ENCODE results near the gene DLG2.

Gene DLG2

GRCh38 chr11:83659466-83659865 is 1967.7 kb downstream of the DLG2 start:
- FAIRE-seq (no peak), DNase-seq (ENCODE audit: insufficient read length, low spot score) (no peak)
- TF ChIP-seq PAX5 (IDR thresholded peaks at IDR 0.05; ENCODE audit: insufficient read depth, low read length, severe bottlenecking) = no peak
- TF ChIP-seq SPI1 (IDR thresholded peaks at IDR 0.05; ENCODE audit: low read depth, low read length) = no peak
- TF ChIP-seq POLR2A (IDR thresholded peaks at IDR 0.05; ENCODE audit: low read depth, low read length) = no peak
- no peak for TF ChIP-seq TAF1 (IDR thresholded peaks at IDR 0.05; ENCODE audit: low read depth, low read length)
- no peak for TF ChIP-seq POU2F2 (IDR thresholded peaks at IDR 0.05; ENCODE audit: low read depth, low read length)
- TF ChIP-seq POLR2AphosphoS5 (IDR thresholded peaks at IDR 0.05; ENCODE audit: low read depth, low read length) = no peak

GRCh38 chr11:83656796-83657330 is 1970.3 kb downstream of the DLG2 start:
- TF ChIP-seq POU2F2 (IDR thresholded peaks at IDR 0.05; ENCODE audit: low read depth, low read length) (no peak), POLR2A (IDR thresholded peaks at IDR 0.05; ENCODE audit: low read depth, low read length) (no peak), POLR2AphosphoS5 (IDR thresholded peaks at IDR 0.05; ENCODE audit: low read depth, low read length) (no peak), PAX5 (IDR thresholded peaks at IDR 0.05; ENCODE audit: insufficient read depth, low read length, severe bottlenecking) (no peak), SPI1 (IDR thresholded peaks at IDR 0.05; ENCODE audit: low read depth, low read length) (no peak), TAF1 (IDR thresholded peaks at IDR 0.05; ENCODE audit: low read depth, low read length) (no peak)
- FAIRE-seq (no peak), DNase-seq (ENCODE audit: insufficient read length, low spot score) (no peak)

GRCh38 chr11:83655976-83656375 is 1971.2 kb downstream of the DLG2 start:
- FAIRE-seq (no peak), DNase-seq (ENCODE audit: insufficient read length, low spot score) (no peak)
- TF ChIP-seq TAF1 (IDR thresholded peaks at IDR 0.05; ENCODE audit: low read depth, low read length) = no peak
- TF ChIP-seq SPI1 (IDR thresholded peaks at IDR 0.05; ENCODE audit: low read depth, low read length) = no peak

GRCh38 chr11:83649528-83649855 is 1977.7 kb downstream of the DLG2 start:
- no peak for TF ChIP-seq PAX5 (IDR thresholded peaks at IDR 0.05; ENCODE audit: insufficient read depth, low read length, severe bottlenecking)
- TF ChIP-seq POLR2A (IDR thresholded peaks at IDR 0.05; ENCODE audit: low read depth, low read length) = no peak
- TF ChIP-seq TAF1 (IDR thresholded peaks at IDR 0.05; ENCODE audit: low read depth, low read length) = no peak
- no peak for TF ChIP-seq POLR2AphosphoS5 (IDR thresholded peaks at IDR 0.05; ENCODE audit: low read depth, low read length)
- TF ChIP-seq SPI1 (IDR thresholded peaks at IDR 0.05; ENCODE audit: low read depth, low read length) = no peak
- no peak for FAIRE-seq
- DNase-seq (ENCODE audit: insufficient read length, low spot score) = no peak

GRCh38 chr11:83648610-83649527 is 1978.3 kb downstream of the DLG2 start:
- TF ChIP-seq PAX5 (IDR thresholded peaks at IDR 0.05; ENCODE audit: insufficient read depth, low read length, severe bottlenecking) (no peak), TAF1 (IDR thresholded peaks at IDR 0.05; ENCODE audit: low read depth, low read length) (no peak), SPI1 (IDR thresholded peaks at IDR 0.05; ENCODE audit: low read depth, low read length) (no peak), POU2F2 (IDR thresholded peaks at IDR 0.05; ENCODE audit: low read depth, low read length) (no peak), POLR2A (IDR thresholded peaks at IDR 0.05; ENCODE audit: low read depth, low read length) (no peak), POLR2AphosphoS5 (IDR thresholded peaks at IDR 0.05; ENCODE audit: low read depth, low read length) (no peak)
- FAIRE-seq (no peak), DNase-seq (ENCODE audit: insufficient read length, low spot score) (no peak)

GRCh38 chr11:83645561-83645960 is 1981.6 kb downstream of the DLG2 start:
- no peak for FAIRE-seq
- DNase-seq (ENCODE audit: insufficient read length, low spot score) = no peak
- TF ChIP-seq POLR2AphosphoS5 (IDR thresholded peaks at IDR 0.05; ENCODE audit: low read depth, low read length) = no peak

GRCh38 chr11:83643115-83643514 is 1984.0 kb downstream of the DLG2 start:
- DNase-seq (ENCODE audit: insufficient read length, low spot score) (no peak), FAIRE-seq (no peak)
- no peak for TF ChIP-seq POLR2AphosphoS5 (IDR thresholded peaks at IDR 0.05; ENCODE audit: low read depth, low read length)
- TF ChIP-seq PAX5 (IDR thresholded peaks at IDR 0.05; ENCODE audit: insufficient read depth, low read length, severe bottlenecking) = no peak
- TF ChIP-seq SPI1 (IDR thresholded peaks at IDR 0.05; ENCODE audit: low read depth, low read length) = no peak; the same call in 1 of the 2 replicates
- TF ChIP-seq POLR2A (IDR thresholded peaks at IDR 0.05; ENCODE audit: low read depth, low read length) = no peak
- no peak for TF ChIP-seq TAF1 (IDR thresholded peaks at IDR 0.05; ENCODE audit: low read depth, low read length)
- TF ChIP-seq POU2F2 (IDR thresholded peaks at IDR 0.05; ENCODE audit: low read depth, low read length) = no peak

- no peak for TF ChIP-seq POU2F2 (IDR thresholded peaks at IDR 0.05; ENCODE audit: low read depth, low read length)
- TF ChIP-seq POLR2AphosphoS5 (IDR thresholded peaks at IDR 0.05; ENCODE audit: low read depth, low read length) = no peak
- no peak for TF ChIP-seq SPI1 (IDR thresholded peaks at IDR 0.05; ENCODE audit: low read depth, low read length)
- TF ChIP-seq TAF1 (IDR thresholded peaks at IDR 0.05; ENCODE audit: low read depth, low read length) = no peak
- no peak for TF ChIP-seq POLR2A (IDR thresholded peaks at IDR 0.05; ENCODE audit: low read depth, low read length)
- TF ChIP-seq PAX5 (IDR thresholded peaks at IDR 0.05; ENCODE audit: insufficient read depth, low read length, severe bottlenecking) = no peak
- FAIRE-seq (no peak), DNase-seq (ENCODE audit: insufficient read length, low spot score) (no peak)
Observed at GRCh38 chr11:83642500-83642899, 1984.6 kb downstream of the DLG2 start.

GRCh38 chr11:83641511-83641910 is 1985.6 kb downstream of the DLG2 start:
- TF ChIP-seq PAX5 (IDR thresholded peaks at IDR 0.05; ENCODE audit: insufficient read depth, low read length, severe bottlenecking) (no peak), TAF1 (IDR thresholded peaks at IDR 0.05; ENCODE audit: low read depth, low read length) (no peak), POLR2AphosphoS5 (IDR thresholded peaks at IDR 0.05; ENCODE audit: low read depth, low read length) (no peak), POU2F2 (IDR thresholded peaks at IDR 0.05; ENCODE audit: low read depth, low read length) (no peak), POLR2A (IDR thresholded peaks at IDR 0.05; ENCODE audit: low read depth, low read length) (no peak), SPI1 (IDR thresholded peaks at IDR 0.05; ENCODE audit: low read depth, low read length) (no peak)
- DNase-seq (ENCODE audit: insufficient read length, low spot score) = no peak
- no peak for FAIRE-seq

Data from GM12891 (cell line).